ENCODE measurements around the gene NPAS3. TPM values are rescaled to one million over a fixed set of nuclear protein-coding genes. Genes with fewer than 3 reads are reported as not detected.

NPAS3 gene
- total RNA-seq, 1 donor from 2014 or later = 5.2 TPM

GRCh38 chr14:33738029-33738428 lies 799.4 kb downstream of the NPAS3 start:
- no peak overlapping the region for H3K27ac Mint-ChIP-seq
- no peak overlapping the region for H3K4me3 Mint-ChIP-seq
- H3K4me1 Mint-ChIP-seq = peaks cover 17% of the 10 kb centered on the region
- H3K9me3 Mint-ChIP-seq = peaks cover 10% of the 10 kb centered on the region
- H3K27me3 Mint-ChIP-seq (ENCODE audit: low read depth) = no peaks in the 10 kb centered on the region
- TF ChIP-seq CTCF (IDR thresholded peaks at IDR 0.05; ENCODE audit: unreplicated experiment) = no peak
- peaks cover 2% of the 10 kb centered on the region for H3K36me3 Mint-ChIP-seq
- no peak for DNase-seq (ENCODE audit: low spot score in 2 of 2, unreplicated experiment in 2 of 2)

DNA sequence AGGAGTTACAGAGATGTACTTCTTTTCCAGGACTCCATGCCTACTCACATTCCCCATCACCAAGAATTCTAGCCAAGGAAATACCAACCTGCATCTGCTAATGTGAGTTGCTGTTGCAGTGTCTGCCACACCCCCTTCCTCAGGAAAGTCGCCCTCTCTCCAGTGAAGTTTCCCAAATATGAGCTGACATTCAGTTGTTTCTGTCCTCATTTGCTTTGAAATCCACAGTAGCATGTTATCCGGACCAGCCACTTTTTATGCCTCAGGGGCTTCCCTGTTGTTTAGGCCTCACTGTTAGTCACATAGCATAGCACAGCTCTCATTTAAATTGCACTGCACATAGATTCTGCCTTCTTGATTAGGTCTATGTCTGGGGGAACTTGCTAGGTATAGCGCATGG lies 799.8 kb downstream of the NPAS3 start:
- H3K27ac Mint-ChIP-seq = no peak overlapping the region
- H3K4me3 Mint-ChIP-seq = no peak overlapping the region
- H3K9me3 Mint-ChIP-seq = peaks cover 13% of the 10 kb centered on the region
- no peak for DNase-seq (ENCODE audit: low spot score in 2 of 2, unreplicated experiment in 2 of 2)
- TF ChIP-seq CTCF (IDR thresholded peaks at IDR 0.05; ENCODE audit: unreplicated experiment) = no peak
- H3K36me3 Mint-ChIP-seq = peaks cover 2% of the 10 kb centered on the region
- H3K27me3 Mint-ChIP-seq (ENCODE audit: low read depth) = no peaks in the 10 kb centered on the region
- H3K4me1 Mint-ChIP-seq = peaks cover 15% of the 10 kb centered on the region

GRCh38 chr14:33740531-33740930 lies 801.9 kb downstream of the NPAS3 start:
- H3K9me3 Mint-ChIP-seq = peaks cover 21% of the 10 kb centered on the region
- H3K27ac Mint-ChIP-seq = no peak overlapping the region
- no peaks in the 10 kb centered on the region for H3K27me3 Mint-ChIP-seq (ENCODE audit: low read depth)
- H3K4me1 Mint-ChIP-seq = peaks cover 3% of the 10 kb centered on the region
- peaks cover 9% of the 10 kb centered on the region for H3K36me3 Mint-ChIP-seq
- TF ChIP-seq CTCF (IDR thresholded peaks at IDR 0.05; ENCODE audit: unreplicated experiment) = no peak
- no peak for DNase-seq (ENCODE audit: low spot score in 2 of 2, unreplicated experiment in 2 of 2)
- no peak overlapping the region for H3K4me3 Mint-ChIP-seq

DNA sequence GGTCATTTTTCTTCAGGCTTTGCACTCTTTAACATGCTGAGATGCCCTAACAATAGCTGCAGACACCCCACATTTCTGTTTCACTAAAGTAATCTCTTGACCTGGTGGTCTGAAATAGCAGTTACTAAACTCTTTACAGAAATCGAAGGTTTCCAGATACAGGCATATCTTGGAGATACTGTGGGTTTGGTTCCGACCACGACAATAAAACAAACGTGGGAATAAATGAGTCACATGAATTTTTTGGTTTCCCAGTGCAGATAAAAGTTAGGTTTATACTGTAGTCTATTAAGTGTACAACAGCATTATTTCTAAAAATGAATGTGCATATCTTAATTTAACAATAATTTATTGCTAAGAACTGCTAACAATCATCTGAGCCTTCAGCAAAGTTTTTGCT lies 803.5 kb downstream of the NPAS3 start:
- peaks cover 9% of the 10 kb centered on the region for H3K36me3 Mint-ChIP-seq
- no peak for TF ChIP-seq CTCF (IDR thresholded peaks at IDR 0.05; ENCODE audit: unreplicated experiment)
- H3K27ac Mint-ChIP-seq = no peak overlapping the region
- no peak overlapping the region for H3K4me3 Mint-ChIP-seq
- peaks cover 3% of the 10 kb centered on the region for H3K4me1 Mint-ChIP-seq
- no peaks in the 10 kb centered on the region for H3K27me3 Mint-ChIP-seq (ENCODE audit: low read depth)
- no peak for DNase-seq (ENCODE audit: low spot score in 2 of 2, unreplicated experiment in 2 of 2)
- H3K9me3 Mint-ChIP-seq = peaks cover 21% of the 10 kb centered on the region

DNA sequence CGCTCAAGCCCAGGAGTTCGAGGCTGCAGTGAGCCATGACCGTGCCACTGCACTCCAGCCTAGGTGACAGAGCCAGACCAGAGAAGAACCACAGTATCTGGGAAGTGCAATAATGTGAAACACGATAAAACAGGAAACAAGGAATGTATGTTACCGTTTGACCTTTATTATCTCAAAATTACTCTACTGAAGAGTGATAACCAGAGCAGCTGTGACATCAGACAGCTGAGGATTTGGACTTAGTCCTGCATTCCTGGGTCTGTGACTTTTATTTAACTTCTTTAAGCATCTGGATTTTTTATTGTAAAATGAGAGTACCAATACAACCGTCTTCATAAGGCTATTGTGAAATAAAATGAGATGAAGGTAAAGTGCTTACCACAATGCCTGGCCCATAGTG lies 806.5 kb downstream of the NPAS3 start:
- H3K9me3 Mint-ChIP-seq = peaks cover 15% of the 10 kb centered on the region
- no peak overlapping the region for H3K27ac Mint-ChIP-seq
- H3K4me3 Mint-ChIP-seq = no peak overlapping the region
- H3K27me3 Mint-ChIP-seq (ENCODE audit: low read depth) = no peaks in the 10 kb centered on the region
- no peak for TF ChIP-seq CTCF (IDR thresholded peaks at IDR 0.05; ENCODE audit: unreplicated experiment)
- H3K36me3 Mint-ChIP-seq = peaks cover 7% of the 10 kb centered on the region
- H3K4me1 Mint-ChIP-seq = no peaks in the 10 kb centered on the region
- no peak for DNase-seq (ENCODE audit: low spot score in 2 of 2, unreplicated experiment in 2 of 2)

- no peak for TF ChIP-seq CTCF (IDR thresholded peaks at IDR 0.05; ENCODE audit: unreplicated experiment)
- Mint-ChIP-seq H3K4me3 (no peak overlapping the region), H3K4me1 (peaks cover 1% of the 10 kb centered on the region), H3K9me3 (peaks cover 14% of the 10 kb centered on the region), H3K27me3 (ENCODE audit: low read depth) (no peaks in the 10 kb centered on the region), H3K36me3 (peaks cover 7% of the 10 kb centered on the region), H3K27ac (no peak overlapping the region)
- DNase-seq (ENCODE audit: low spot score in 2 of 2, unreplicated experiment in 2 of 2) = no peak
Observed at GRCh38 chr14:33747749-33748148, 809.1 kb downstream of the NPAS3 start.

Data from mesothelial cell of epicardium (in vitro differentiated cells).